ENCODE results near the gene LRRC1. TPM values are rescaled to one million over a fixed set of nuclear protein-coding genes. Genes with fewer than 3 reads are reported as not detected.

LRRC1 gene
- 28.1 and 30.4 TPM in 2 replicates for total RNA-seq (2014; rRNA removed; shearing (Covaris generic))
- polyA plus RNA-seq (2015; cell fraction: cytosol; rRNA removed) = 22.5 and 23.0 TPM in 2 replicates
- 32.6 and 36.6 TPM in 2 replicates for polyA plus RNA-seq (2015; cell fraction: nucleus; rRNA removed)

GRCh38 chr6:53794720-53795339 is at the start of gene LRRC1:
TSS of gene LRRC1 (plus strand) at chr6:53795005. CDS start at chr6:53795257, 252 bp downstream.
- DNase-seq (ENCODE audit: low read depth, low spot score) = peak; percentile 85
- in situ Hi-C loops (cut with HindIII; ENCODE audit: low pct_unique_long_range_greater_than_20kb, low sequenced_read_pairs) = no loop called here

DNA sequence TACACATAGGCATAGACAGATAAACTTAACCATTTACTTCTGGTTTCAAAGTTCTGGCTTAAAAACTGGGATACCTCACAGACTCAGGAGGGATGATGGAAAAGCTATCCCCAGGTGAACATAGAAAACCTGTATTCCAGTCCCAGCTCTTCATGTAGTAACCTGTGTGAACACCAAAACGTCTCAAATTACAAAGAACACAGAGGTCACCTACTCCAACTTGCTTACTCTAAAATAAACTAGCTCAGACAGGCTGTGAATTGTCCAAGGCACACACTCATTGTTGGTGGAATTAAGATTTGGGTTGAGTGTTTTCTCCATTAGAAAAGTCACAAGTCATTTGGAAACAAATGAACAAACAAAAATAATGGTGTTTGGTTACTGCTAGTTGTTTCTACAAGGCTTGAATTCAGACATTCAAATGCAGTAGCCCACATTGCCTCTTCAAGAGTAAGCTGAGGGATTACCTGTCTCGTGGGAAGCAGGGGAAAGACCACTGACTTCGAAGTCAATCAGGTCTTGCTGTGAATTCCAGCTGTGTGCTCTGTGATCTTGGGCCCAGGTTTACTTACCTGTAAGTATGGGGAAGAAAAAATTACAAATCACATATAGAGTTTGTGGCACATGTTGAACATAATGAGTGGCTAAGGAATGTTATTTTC is 48.2 kb upstream of the LRRC1 start:
- in situ Hi-C loops (cut with HindIII; ENCODE audit: low pct_unique_long_range_greater_than_20kb, low sequenced_read_pairs) = no loop called here
- DNase-seq (ENCODE audit: low read depth, low spot score) = no peak

DNA sequence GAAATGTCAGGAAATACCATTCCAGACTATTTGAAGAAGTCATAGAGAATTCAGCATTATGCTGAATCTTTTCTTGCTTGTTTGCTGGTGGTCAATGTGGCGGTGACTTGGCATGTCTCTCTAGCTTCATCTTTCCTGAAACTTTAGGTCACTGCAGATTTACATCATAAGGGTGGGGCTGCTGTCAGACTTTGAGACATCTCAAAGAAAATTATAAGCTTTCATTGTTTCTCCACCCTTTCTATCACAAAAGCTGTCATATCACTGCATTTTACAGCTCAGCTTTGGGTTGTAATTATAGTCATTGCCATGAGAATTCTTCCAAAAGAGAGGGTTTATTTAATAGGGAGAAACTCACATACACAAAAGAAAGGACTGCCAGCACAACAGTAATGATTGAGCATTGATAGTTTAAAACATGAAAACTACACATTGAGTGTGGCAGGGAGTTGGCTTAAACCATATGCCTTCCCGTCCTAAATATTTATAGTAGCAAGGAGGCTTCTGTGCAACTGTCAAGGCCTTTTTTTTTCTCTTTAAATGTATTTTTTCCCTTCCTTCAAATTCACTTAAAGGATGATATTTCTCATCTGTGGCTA is 44.7 kb upstream of the LRRC1 start:
- in situ Hi-C loops (cut with HindIII; ENCODE audit: low pct_unique_long_range_greater_than_20kb, low sequenced_read_pairs) = no loop called here
- DNase-seq (ENCODE audit: low read depth, low spot score) = no peak

GRCh38 chr6:53751417-53751816 is 43.4 kb upstream of the LRRC1 start:
- in situ Hi-C loops (cut with HindIII; ENCODE audit: low pct_unique_long_range_greater_than_20kb, low sequenced_read_pairs) = no loop called here
- no peak for DNase-seq (ENCODE audit: low read depth, low spot score)

DNA sequence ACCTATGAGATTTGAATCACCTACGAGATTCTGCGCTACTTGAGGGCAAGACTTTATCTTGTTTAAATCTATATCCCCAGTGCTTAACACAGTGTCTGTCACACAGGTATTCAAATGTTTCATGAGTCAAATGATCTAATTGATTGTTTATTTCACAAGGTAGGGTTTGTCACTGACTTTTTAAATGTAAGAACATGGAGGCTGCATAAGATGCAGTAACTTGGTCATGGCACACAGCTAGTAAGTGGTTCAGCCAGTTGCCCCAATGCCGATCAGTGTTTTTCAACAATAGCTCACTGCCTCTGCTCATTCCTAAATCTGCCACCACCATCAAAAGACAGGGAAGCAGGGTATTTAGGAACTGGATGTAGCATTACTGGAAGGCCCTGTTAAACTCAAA is 42.4 kb upstream of the LRRC1 start:
- no peak for DNase-seq (ENCODE audit: low read depth, low spot score)
- in situ Hi-C loops (cut with HindIII; ENCODE audit: low pct_unique_long_range_greater_than_20kb, low sequenced_read_pairs) = no loop called here

- in situ Hi-C loops (cut with HindIII; ENCODE audit: low pct_unique_long_range_greater_than_20kb, low sequenced_read_pairs) = no loop called here
- DNase-seq (ENCODE audit: low read depth, low spot score) = no peak
Measured at GRCh38 chr6:53752856-53753255, 41.9 kb upstream of the LRRC1 start.

GRCh38 chr6:53754330-53754729 is 40.5 kb upstream of the LRRC1 start:
- no peak for DNase-seq (ENCODE audit: low read depth, low spot score)
- in situ Hi-C loops (cut with HindIII; ENCODE audit: low pct_unique_long_range_greater_than_20kb, low sequenced_read_pairs) = no loop called here

- in situ Hi-C loops (cut with HindIII; ENCODE audit: low pct_unique_long_range_greater_than_20kb, low sequenced_read_pairs) = no loop called here
- no peak for DNase-seq (ENCODE audit: low read depth, low spot score)
Measured at GRCh38 chr6:53756396-53756795, 38.4 kb upstream of the LRRC1 start.

DNA sequence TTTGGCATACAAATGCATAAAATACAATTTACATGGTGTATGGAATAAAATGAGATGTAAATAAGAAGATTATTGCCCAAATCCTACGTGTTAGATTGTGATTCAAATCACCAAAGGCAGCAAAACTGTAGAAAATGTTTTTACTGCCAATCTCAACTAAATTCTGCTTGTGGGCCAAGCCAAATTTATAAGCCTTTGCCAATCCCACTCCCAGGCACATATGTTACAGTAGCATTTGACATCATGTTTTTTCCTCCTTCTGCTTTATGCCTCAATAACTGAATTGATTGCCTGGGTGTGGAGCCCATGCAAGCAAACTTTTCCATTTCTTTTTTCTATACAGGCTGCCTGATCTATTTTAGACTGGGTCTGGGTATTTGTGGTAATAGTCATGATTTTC is 36.3 kb upstream of the LRRC1 start:
- in situ Hi-C loops (cut with HindIII; ENCODE audit: low pct_unique_long_range_greater_than_20kb, low sequenced_read_pairs) = no loop called here
- DNase-seq (ENCODE audit: low read depth, low spot score) = no peak

GRCh38 chr6:53761036-53761435 is 33.8 kb upstream of the LRRC1 start:
- no peak for DNase-seq (ENCODE audit: low read depth, low spot score)
- in situ Hi-C loops (cut with HindIII; ENCODE audit: low pct_unique_long_range_greater_than_20kb, low sequenced_read_pairs) = no loop called here

DNA sequence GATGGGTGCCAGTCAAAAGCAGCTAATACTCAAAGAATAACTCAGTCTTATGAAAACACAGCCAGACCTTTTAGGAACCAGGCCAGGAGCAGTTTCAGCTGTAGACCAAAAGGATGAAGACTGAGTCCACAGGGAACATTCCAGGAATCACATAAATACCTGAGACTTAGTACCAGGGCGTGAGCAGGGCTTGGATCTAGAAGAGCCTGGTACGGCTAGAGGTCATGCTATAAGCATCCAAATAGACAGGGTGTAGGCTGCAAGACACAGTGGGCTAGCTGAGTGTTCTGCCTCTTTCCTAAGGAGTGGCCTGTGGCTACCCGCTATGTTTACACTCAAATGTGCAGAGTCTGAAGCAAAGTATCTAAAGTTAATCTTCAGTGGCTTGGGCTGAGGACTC is 29.5 kb upstream of the LRRC1 start:
- in situ Hi-C loops (cut with HindIII; ENCODE audit: low pct_unique_long_range_greater_than_20kb, low sequenced_read_pairs) = no loop called here
- no peak for DNase-seq (ENCODE audit: low read depth, low spot score)

DNA sequence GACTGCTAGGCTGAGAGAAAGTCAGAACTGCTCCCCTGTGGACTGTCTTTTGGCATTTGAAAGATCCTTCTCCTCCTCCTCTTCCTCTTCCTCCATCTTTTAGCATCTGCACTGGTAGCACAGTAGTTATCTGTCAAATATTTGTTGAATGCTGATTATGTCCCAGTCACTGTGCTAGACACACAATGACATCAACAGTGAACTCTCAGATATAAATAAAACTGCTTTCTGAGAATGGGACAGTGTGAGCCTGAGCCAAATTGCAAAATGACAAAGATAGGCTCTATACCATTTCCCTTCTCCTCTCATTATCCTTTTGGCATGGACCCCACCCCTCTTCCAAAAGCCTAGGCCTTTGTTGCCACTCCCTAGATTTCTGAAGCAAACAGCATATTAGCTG is 27.9 kb upstream of the LRRC1 start:
- DNase-seq (ENCODE audit: low read depth, low spot score) = no peak
- in situ Hi-C loops (cut with HindIII; ENCODE audit: low pct_unique_long_range_greater_than_20kb, low sequenced_read_pairs) = no loop called here

DNA sequence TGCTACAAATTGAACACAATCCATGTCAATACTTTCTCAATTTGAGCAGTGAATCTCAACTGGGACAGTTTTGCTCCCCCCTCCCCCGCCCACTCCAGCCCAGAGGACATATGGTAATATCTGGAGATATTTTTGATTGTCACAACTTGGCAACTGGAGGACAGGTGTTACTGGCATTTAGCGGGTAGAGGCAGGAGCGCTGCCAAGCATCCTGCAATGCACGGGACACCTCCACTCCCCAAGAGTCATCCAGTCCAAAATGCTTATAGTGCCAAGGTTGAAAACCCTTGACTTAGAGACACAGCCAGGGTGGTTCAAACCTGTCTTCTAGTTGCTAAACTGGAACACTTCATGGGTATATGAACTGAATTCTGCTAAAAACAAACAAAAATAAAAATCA is 26.9 kb upstream of the LRRC1 start:
- DNase-seq (ENCODE audit: low read depth, low spot score) = no peak
- in situ Hi-C loops (cut with HindIII; ENCODE audit: low pct_unique_long_range_greater_than_20kb, low sequenced_read_pairs) = no loop called here

GRCh38 chr6:53768636-53769035 is 26.2 kb upstream of the LRRC1 start:
- no peak for DNase-seq (ENCODE audit: low read depth, low spot score)
- in situ Hi-C loops (cut with HindIII; ENCODE audit: low pct_unique_long_range_greater_than_20kb, low sequenced_read_pairs) = no loop called here

- in situ Hi-C loops (cut with HindIII; ENCODE audit: low pct_unique_long_range_greater_than_20kb, low sequenced_read_pairs) = no loop called here
- DNase-seq (ENCODE audit: low read depth, low spot score) = no peak
Measured at GRCh38 chr6:53770780-53771249, 24.0 kb upstream of the LRRC1 start.

DNA sequence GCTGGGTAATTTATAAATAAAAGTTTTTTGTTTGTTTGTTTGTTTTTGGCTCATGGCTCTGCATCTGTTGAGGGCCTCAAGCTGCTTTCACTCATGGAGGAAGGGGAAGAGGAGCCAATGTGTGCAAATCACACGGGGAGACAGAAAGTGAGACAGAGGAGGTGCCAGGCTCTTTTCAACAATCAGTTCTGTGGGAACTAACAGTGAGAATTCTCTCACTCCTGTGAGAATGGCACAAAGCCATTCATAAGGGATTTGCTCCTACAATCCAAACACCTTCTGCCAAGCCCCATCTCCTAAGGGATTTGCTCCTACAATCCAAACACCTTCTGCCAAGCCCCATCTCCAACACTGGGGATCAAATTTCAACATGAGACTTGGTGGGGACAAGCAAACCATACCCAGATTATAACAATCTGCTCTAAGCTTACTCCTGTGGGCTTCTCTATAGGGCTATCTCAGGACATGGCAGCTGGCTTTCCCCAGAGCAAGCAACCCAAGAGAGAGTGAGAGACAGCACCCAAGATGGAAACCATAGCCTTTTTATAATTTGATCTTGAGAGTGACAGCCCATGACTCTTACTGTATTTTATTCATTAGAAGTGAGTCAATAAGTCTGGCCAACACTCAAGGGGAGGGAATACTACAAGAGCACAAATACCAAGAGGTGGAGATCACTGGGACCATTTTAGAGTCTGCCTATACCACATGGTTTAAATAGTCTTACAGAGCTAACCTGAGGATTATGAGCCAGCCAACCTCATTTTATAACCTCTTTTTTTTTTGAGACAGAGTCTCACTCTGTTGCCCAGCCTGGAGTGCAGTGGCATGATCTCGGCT is 22.8 kb upstream of the LRRC1 start:
- DNase-seq (ENCODE audit: low read depth, low spot score) = no peak
- in situ Hi-C loops (cut with HindIII; ENCODE audit: low pct_unique_long_range_greater_than_20kb, low sequenced_read_pairs) = no loop called here

- peak; percentile 35 for DNase-seq (ENCODE audit: low read depth, low spot score)
- in situ Hi-C loops (cut with HindIII; ENCODE audit: low pct_unique_long_range_greater_than_20kb, low sequenced_read_pairs) = no loop called here
Measured at GRCh38 chr6:53773044-53773696, 21.6 kb upstream of the LRRC1 start.

All from SK-MEL-5 (cell line).